ENCODE measurements around the gene GREB1.

GREB1 gene

GRCh38 chr2:11542275-11542819 lies 8.5 kb downstream of the GREB1 start:
- Mint-ChIP-seq H3K4me3 (no peak overlapping the region), H3K9me3 (no peaks in the 10 kb centered on the region), H3K36me3 (no peaks in the 10 kb centered on the region), H3K27ac (no peak overlapping the region), H3K4me1 (no peaks in the 10 kb centered on the region), H3K27me3 (peaks cover 16% of the 10 kb centered on the region)

- Mint-ChIP-seq H3K27me3 (peaks cover 16% of the 10 kb centered on the region), H3K4me1 (no peaks in the 10 kb centered on the region), H3K9me3 (no peaks in the 10 kb centered on the region), H3K4me3 (no peak overlapping the region), H3K36me3 (no peaks in the 10 kb centered on the region), H3K27ac (no peak overlapping the region)
Observed at GRCh38 chr2:11543337-11544216, 9.7 kb downstream of the GREB1 start.

- H3K4me3 Mint-ChIP-seq: no peak overlapping the region
- H3K36me3 Mint-ChIP-seq: no peaks in the 10 kb centered on the region
Observed at GRCh38 chr2:11546072-11546471, 12.2 kb downstream of the GREB1 start.

GRCh38 chr2:11547912-11548497 lies 14.2 kb downstream of the GREB1 start:
- Mint-ChIP-seq H3K27ac (no peak overlapping the region), H3K36me3 (no peaks in the 10 kb centered on the region), H3K27me3 (peaks cover 7% of the 10 kb centered on the region)

More at GRCh38 chr2:11546072-11546471, 12.2 kb downstream of the GREB1 start:
- H3K27me3 Mint-ChIP-seq: peaks cover 13% of the 10 kb centered on the region
- no peaks in the 10 kb centered on the region for H3K4me1 Mint-ChIP-seq
- peaks cover 6% of the 10 kb centered on the region for H3K9me3 Mint-ChIP-seq
- no peak overlapping the region for H3K27ac Mint-ChIP-seq

GRCh38 chr2:11550302-11550701 lies 16.5 kb downstream of the GREB1 start:
- Mint-ChIP-seq H3K27ac (no peak overlapping the region), H3K9me3 (peaks cover 6% of the 10 kb centered on the region), H3K27me3 (peaks cover 20% of the 10 kb centered on the region), H3K4me3 (no peak overlapping the region), H3K36me3 (no peaks in the 10 kb centered on the region), H3K4me1 (peaks cover 6% of the 10 kb centered on the region)

More at GRCh38 chr2:11547912-11548497, 14.2 kb downstream of the GREB1 start:
- no peaks in the 10 kb centered on the region for H3K4me1 Mint-ChIP-seq
- H3K9me3 Mint-ChIP-seq: peaks cover 6% of the 10 kb centered on the region
- H3K4me3 Mint-ChIP-seq: no peak overlapping the region

GRCh38 chr2:11550901-11551568 lies 17.2 kb downstream of the GREB1 start:
- Mint-ChIP-seq H3K4me1 (peaks cover 6% of the 10 kb centered on the region), H3K27ac (no peak overlapping the region), H3K4me3 (no peak overlapping the region), H3K36me3 (no peaks in the 10 kb centered on the region), H3K27me3 (peaks cover 25% of the 10 kb centered on the region), H3K9me3 (peaks cover 6% of the 10 kb centered on the region)

- Mint-ChIP-seq H3K9me3 (peaks cover 6% of the 10 kb centered on the region), H3K27ac (no peak overlapping the region), H3K4me1 (peaks cover 6% of the 10 kb centered on the region), H3K4me3 (no peak overlapping the region), H3K36me3 (no peaks in the 10 kb centered on the region), H3K27me3 (peaks cover 24% of the 10 kb centered on the region)
Observed at GRCh38 chr2:11551569-11552259, 17.9 kb downstream of the GREB1 start.

- Mint-ChIP-seq H3K4me3 (no peak overlapping the region), H3K27ac (no peak overlapping the region), H3K36me3 (no peaks in the 10 kb centered on the region), H3K27me3 (peaks cover 24% of the 10 kb centered on the region), H3K9me3 (peaks cover 6% of the 10 kb centered on the region), H3K4me1 (peaks cover 6% of the 10 kb centered on the region)
Observed at GRCh38 chr2:11552260-11552638, 18.4 kb downstream of the GREB1 start.

- H3K36me3 Mint-ChIP-seq: no peaks in the 10 kb centered on the region
- H3K4me3 Mint-ChIP-seq: no peak overlapping the region
- H3K27me3 Mint-ChIP-seq: peaks cover 29% of the 10 kb centered on the region
Observed at GRCh38 chr2:11553661-11554398, 20.0 kb downstream of the GREB1 start.

GRCh38 chr2:11554399-11554716 lies 20.5 kb downstream of the GREB1 start:
- H3K9me3 Mint-ChIP-seq: peaks cover 5% of the 10 kb centered on the region
- no peak overlapping the region for H3K27ac Mint-ChIP-seq
- no peak overlapping the region for H3K4me3 Mint-ChIP-seq
- peaks cover 31% of the 10 kb centered on the region for H3K27me3 Mint-ChIP-seq
- no peaks in the 10 kb centered on the region for H3K36me3 Mint-ChIP-seq
- peaks cover 6% of the 10 kb centered on the region for H3K4me1 Mint-ChIP-seq

More at GRCh38 chr2:11553661-11554398, 20.0 kb downstream of the GREB1 start:
- H3K27ac Mint-ChIP-seq: no peak overlapping the region
- H3K4me1 Mint-ChIP-seq: peaks cover 6% of the 10 kb centered on the region
- peaks cover 6% of the 10 kb centered on the region for H3K9me3 Mint-ChIP-seq

- Mint-ChIP-seq H3K4me3 (no peak overlapping the region), H3K27me3 (peaks cover 28% of the 10 kb centered on the region), H3K36me3 (no peaks in the 10 kb centered on the region), H3K9me3 (no peaks in the 10 kb centered on the region), H3K4me1 (peaks cover 6% of the 10 kb centered on the region), H3K27ac (no peak overlapping the region)
Observed at GRCh38 chr2:11556101-11556806, 22.4 kb downstream of the GREB1 start.

- H3K36me3 Mint-ChIP-seq: no peaks in the 10 kb centered on the region
- H3K4me1 Mint-ChIP-seq: peaks cover 6% of the 10 kb centered on the region
- no peaks in the 10 kb centered on the region for H3K9me3 Mint-ChIP-seq
- H3K4me3 Mint-ChIP-seq: no peak overlapping the region
- no peak overlapping the region for H3K27ac Mint-ChIP-seq
- peaks cover 28% of the 10 kb centered on the region for H3K27me3 Mint-ChIP-seq
Observed at GRCh38 chr2:11558214-11558886, 24.5 kb downstream of the GREB1 start.

- Mint-ChIP-seq H3K27me3 (peaks cover 21% of the 10 kb centered on the region), H3K36me3 (no peaks in the 10 kb centered on the region), H3K9me3 (no peaks in the 10 kb centered on the region), H3K27ac (no peak overlapping the region), H3K4me3 (no peak overlapping the region), H3K4me1 (peaks cover 3% of the 10 kb centered on the region)
Observed at GRCh38 chr2:11559066-11559785, 25.4 kb downstream of the GREB1 start.
